ENCODE measurements around the gene LRRC55.

DNA sequence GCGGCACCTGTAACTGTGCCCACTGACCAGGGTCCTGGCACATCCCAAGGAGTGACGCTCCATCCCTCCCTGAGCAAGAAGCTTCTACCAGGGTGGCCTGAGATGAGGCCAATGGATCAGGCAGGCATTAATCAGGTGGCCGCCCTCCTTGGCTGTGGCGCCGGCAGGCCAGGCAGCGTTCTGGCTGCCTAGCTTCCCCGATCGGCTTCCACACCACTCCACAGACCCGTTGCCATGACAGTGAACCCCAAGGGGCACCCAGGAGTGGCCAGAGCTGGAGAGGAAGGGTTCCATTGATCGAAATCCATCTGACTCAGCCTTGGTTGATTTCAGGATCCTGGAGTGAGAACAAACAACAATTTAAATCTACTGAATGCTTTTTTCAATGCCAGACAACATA is 20.5 kb downstream of the LRRC55 start:
- TF ChIP-seq TAF1 (IDR thresholded peaks at IDR 0.05; ENCODE audit: borderline replicate concordance, low read depth, low read length) (no peak), POLR2A (IDR thresholded peaks at IDR 0.05; ENCODE audit: low read depth, low read length) (no peak)

Data from GM12892 (cell line).